HG03066 (cell line): ENCODE data around the gene TMPRSS5.
"Not testable (repeated sequence)": the region's sequence is repeated elsewhere in the genome, so short reads cannot be mapped to it uniquely, and the experiment has no call there.

Experiments
- ATAC-seq: cut with Tn5 transposase; IDR thresholded peaks from one replicate; pipeline ENCODE4 v1.9.1; 2021; ENCODE audit warnings: low read depth; ENCODE audit not compliant: unreplicated experiment

Gene TMPRSS5

GRCh38 chr11:113697756-113698407 is 8.2 kb downstream of the TMPRSS5 start:
- no peak for ATAC-seq

DNA sequence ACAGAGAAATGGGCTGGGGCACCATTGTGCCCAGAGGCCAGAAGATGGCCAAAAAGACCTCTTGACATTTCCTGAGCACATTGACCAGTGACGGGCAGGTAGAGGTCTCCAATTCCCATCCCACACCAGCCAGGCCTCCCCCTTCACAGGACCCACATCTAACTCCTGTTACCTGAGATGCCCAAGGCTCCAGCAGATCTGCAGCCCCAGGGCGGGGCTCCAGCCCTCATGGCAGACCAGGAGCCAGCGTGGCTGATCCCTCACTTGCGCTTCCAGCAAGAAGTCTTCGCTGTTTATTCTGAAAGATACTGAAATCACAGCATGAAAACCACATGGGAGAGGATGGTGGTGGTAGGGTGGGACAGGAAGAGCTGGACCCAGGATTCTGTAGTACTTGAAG is 9.0 kb downstream of the TMPRSS5 start:
- ATAC-seq: no peak

- ATAC-seq: no peak
Observed at GRCh38 chr11:113695207-113695606, 10.9 kb downstream of the TMPRSS5 start.

GRCh38 chr11:113694390-113694789 is 11.7 kb downstream of the TMPRSS5 start:
- no peak for ATAC-seq

DNA sequence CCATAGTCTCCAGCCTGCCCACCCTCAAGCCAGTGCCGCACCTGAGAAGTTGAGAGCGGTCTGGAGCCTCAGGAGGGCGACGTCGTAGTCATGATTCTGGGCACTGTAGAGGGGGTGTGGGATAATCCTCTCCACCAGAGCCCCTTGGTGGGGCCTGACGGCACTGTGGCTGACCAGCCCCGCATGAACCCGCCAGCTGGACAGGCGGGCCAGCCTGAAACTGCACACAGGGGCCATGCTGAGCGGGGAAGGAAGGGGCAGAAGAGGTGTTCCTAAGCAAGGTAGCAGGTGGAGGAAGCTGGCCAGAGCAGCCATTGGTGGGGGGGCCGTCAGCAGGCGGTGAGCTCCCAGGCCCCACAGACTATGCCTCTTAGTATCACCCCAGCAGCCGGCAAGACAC is 13.1 kb downstream of the TMPRSS5 start:
- no peak for ATAC-seq

DNA sequence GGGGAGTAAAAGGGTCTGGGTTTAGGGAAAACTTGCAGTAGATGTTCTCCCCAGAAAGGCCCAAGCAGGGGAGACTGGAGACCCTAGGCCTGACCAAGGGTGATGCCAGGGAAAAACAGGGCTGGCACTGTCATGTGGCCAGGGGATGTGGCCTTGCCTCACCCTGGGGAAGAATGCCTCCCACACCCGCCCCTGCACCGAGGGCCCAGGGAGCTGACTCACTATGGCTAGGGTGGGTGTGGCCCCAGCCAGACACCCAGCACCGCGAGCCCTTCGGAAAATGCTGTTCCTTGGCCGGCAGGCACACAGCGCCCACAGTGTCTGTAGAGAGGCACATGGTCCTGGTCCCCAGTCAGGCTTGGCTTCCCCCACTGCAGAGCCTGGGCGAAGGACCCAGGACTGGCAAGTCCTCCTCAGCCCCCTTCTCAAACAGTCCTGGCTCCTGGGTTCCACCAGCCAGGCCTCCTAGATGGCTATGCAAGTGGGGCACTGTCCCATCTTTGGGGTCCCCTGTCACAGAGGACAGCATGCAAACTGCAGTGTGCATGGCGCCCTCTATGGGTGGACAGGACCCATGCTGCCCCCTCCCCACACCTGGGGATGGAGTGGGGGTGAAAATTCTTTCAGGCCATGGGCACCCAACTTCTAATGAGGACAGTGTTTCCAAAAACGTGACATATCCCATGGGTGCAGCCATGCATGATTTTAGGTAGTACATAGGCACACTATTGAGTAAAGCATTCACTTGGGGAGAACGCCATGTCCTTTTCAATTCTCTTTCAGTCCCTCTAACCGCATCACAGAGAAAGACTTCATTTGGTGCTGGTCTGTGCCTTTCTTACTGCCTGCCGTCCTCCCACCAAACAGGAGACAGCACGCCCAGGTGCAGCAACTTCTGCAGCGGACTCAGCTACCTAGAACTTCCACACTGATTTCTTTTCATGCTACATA is 15.2 kb downstream of the TMPRSS5 start:
- no peak for ATAC-seq

GRCh38 chr11:113689768-113690618 is 16.1 kb downstream of the TMPRSS5 start:
- no peak for ATAC-seq

- no peak for ATAC-seq
Observed at GRCh38 chr11:113685654-113686359, 20.3 kb downstream of the TMPRSS5 start.

DNA sequence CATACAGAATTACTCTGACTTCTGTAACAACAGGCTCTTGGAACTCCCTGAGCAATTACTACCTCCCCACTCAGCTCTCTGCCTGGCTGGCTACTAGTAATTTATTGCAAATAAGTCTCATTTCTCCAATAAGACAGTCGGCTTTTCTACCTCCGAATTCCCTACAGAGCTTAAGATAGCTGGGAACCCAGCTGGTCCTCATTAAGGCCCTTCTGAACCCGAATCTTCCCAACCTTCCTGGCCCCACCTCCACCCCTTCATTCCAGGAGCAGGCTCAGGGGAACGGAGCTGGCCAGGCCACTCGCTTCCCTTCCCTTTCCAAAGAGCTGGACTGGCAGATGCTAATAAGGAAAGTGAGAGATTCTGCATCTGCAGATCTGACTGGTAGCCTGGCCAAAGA is 21.6 kb downstream of the TMPRSS5 start:
- no peak for ATAC-seq

GRCh38 chr11:113683481-113684046 is 22.5 kb downstream of the TMPRSS5 start:
- ATAC-seq: no peak

- no peak for ATAC-seq
Observed at GRCh38 chr11:113681711-113682413, 24.2 kb downstream of the TMPRSS5 start.

DNA sequence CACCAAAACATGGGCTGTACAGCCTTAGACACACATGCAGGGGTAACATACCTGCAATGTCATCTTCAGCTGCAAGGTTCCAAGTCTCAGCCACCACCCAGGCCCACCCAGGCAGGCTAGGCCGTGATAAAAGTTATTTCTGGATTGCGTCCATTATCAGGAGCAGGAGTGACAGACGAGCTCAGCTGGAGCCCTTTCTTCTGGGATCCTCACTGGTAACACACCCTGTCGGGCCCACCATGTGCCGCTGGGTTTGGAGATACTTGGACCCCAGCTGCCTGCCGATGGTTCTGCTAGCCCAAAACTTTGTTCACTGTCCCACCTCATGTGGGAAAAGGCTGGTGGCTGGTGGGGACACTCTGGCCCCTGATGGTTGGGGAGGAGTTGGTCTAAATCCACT is 24.8 kb downstream of the TMPRSS5 start:
- ATAC-seq: no peak

DNA sequence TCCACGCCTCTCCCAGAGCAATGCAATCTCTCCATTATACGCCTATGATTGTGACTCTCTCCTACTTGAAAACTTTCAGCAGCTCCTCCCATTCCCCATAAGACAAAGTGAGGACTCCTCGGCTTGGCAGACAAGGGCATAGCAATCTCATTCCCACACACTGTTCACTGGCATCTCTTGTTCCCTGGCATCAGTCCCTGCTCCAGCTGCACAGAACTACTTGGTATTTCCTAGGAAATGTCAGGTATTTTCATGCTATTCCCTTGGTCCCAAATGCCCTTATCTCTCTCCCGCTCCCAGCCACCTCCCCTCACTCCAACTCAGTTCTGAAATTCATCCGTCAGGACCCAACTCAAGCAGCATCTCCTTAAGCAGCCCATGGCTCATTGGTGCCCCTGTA is 28.4 kb downstream of the TMPRSS5 start:
- ATAC-seq: no peak

DNA sequence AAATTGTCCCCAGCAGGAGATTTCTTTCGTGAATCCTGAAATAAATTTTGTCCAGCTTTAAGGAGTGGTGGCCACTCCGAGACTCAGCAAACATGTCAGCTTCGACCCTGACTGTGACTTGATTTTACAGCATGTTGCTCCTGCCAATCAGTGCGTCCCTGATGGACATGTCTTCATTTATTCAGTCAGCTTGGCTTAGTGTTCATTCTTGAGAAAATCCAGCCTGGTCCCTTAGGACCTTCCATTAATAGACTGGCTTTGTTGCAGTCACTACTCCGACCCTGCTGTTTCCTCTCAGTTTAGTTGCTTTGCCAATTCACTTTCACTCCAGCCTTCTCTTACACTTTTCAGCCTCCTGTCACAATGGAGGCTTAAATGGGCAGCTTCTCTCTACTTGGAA is 30.5 kb downstream of the TMPRSS5 start:
- ATAC-seq: no peak

GRCh38 chr11:113675003-113675561 is 31.0 kb downstream of the TMPRSS5 start:
- ATAC-seq: peak; percentile 75

DNA sequence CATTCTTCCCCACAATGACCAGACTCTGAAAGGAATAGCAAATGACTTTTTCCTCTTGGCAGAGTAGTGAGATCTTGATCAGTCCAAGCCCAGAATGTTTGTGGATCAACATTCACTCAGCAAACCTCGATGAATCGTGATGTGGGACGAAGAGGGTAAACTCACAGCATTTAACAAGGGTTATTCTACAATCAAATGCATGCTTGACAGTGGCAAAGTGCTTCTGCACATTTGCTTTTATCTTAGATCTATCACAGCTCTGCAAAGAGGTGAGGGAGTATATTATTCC is 31.8 kb downstream of the TMPRSS5 start:
- no peak for ATAC-seq

DNA sequence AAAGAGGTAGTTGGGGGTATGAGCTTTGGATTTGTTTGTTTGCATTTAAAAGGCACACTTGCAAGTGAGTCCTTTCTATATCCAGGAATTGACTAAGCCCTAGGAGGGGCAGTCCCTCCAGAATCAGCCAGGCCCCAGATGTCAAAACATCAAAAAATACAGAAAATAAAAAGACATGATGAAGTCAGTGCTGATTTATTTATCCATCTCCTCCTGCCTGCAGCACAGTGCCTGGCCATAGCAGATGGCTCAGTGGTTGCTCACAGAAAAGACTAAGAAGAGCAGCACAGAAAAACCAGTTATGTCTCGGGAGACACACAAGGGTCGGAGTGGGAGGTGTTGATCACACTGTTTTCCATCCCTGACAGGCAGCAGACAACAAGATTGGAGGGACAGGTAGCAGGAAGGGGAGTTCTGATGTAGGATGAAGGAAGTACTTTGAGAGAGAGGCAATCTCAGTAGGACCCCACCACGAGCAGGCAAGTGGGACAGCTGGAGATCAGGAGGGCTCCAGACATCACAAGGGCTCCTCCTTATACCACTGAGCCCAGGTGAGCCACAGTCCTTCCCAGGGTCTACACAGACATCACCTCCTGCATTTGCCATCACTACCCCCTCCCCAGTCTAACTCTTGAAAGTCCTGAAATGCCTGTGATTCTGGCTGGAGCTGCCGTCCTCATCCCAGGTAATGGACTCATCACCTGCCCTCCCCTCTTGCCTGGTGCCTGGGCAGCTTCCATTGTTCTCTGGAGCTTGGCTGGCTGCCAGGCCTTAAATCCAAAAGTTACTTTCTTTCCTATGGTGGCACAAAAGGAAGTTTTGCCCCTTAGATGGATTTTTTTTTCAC is 32.3 kb downstream of the TMPRSS5 start:
- no peak for ATAC-seq

GRCh38 chr11:113671914-113672313 is 34.2 kb downstream of the TMPRSS5 start:
- not testable (repeated sequence) for ATAC-seq
